ENCODE results near the gene DEGS2. TPM values are rescaled to one million over a fixed set of nuclear protein-coding genes. Genes with fewer than 3 reads are reported as not detected.

DEGS2 gene
- total RNA-seq, 4 donors from 2014 or later, result 0.16 to 0.94 (median 0.68) TPM

DNA sequence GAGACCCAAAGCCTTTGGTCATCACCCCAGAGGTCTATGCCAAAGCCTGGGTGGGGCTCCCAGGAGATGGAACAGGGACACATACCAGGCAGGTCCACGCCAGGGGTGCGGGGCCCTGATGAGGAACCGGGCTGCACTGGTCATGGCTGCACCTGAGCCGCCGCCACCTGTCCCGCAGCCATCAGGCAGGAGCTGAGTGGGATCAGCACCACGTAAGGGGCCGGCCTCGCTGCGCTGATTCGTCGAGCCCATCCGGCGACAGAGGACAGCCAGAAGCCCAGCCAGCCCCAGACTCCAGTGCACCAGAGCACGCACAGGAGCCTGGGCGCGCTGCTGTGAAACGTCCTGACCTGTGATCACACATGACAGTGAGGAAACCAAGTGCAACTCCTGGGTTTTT is 15.9 kb downstream of the DEGS2 start:
- H3K27ac ChIP-seq, result no peak overlapping the region
- no peaks in the 10 kb centered on the region for H3K9me3 ChIP-seq
- no peaks in the 10 kb centered on the region for H3K27me3 ChIP-seq
- H3K4me1 ChIP-seq, result peaks cover 0 to 43% (median 0%) of the 10 kb centered on the region in 3 donors
- no peak for ATAC-seq
- TF ChIP-seq, protein P1, sequence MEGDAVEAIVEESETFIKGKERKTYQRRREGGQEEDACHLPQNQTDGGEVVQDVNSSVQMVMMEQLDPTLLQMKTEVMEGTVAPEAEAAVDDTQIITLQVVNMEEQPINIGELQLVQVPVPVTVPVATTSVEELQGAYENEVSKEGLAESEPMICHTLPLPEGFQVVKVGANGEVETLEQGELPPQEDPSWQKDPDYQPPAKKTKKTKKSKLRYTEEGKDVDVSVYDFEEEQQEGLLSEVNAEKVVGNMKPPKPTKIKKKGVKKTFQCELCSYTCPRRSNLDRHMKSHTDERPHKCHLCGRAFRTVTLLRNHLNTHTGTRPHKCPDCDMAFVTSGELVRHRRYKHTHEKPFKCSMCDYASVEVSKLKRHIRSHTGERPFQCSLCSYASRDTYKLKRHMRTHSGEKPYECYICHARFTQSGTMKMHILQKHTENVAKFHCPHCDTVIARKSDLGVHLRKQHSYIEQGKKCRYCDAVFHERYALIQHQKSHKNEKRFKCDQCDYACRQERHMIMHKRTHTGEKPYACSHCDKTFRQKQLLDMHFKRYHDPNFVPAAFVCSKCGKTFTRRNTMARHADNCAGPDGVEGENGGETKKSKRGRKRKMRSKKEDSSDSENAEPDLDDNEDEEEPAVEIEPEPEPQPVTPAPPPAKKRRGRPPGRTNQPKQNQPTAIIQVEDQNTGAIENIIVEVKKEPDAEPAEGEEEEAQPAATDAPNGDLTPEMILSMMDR (IDR thresholded peaks at IDR 0.05), result no peak
- TF ChIP-seq EP300 (IDR thresholded peaks at IDR 0.05), result no peak
- TF ChIP-seq POLR2AphosphoS5 (IDR thresholded peaks at IDR 0.05), result no peak
- no peak for TF ChIP-seq POLR2A (IDR thresholded peaks at IDR 0.05)
- no CpG with 5 or more reads among the region's 18 CpGs for WGBS, 2 donors (ENCODE audit: low coverage in 1 of 2)
- H3K4me3 ChIP-seq, result no peak overlapping the region
- peaks cover 0 to 20% of the 10 kb centered on the region in 2 donors for H3K36me3 ChIP-seq

DNA sequence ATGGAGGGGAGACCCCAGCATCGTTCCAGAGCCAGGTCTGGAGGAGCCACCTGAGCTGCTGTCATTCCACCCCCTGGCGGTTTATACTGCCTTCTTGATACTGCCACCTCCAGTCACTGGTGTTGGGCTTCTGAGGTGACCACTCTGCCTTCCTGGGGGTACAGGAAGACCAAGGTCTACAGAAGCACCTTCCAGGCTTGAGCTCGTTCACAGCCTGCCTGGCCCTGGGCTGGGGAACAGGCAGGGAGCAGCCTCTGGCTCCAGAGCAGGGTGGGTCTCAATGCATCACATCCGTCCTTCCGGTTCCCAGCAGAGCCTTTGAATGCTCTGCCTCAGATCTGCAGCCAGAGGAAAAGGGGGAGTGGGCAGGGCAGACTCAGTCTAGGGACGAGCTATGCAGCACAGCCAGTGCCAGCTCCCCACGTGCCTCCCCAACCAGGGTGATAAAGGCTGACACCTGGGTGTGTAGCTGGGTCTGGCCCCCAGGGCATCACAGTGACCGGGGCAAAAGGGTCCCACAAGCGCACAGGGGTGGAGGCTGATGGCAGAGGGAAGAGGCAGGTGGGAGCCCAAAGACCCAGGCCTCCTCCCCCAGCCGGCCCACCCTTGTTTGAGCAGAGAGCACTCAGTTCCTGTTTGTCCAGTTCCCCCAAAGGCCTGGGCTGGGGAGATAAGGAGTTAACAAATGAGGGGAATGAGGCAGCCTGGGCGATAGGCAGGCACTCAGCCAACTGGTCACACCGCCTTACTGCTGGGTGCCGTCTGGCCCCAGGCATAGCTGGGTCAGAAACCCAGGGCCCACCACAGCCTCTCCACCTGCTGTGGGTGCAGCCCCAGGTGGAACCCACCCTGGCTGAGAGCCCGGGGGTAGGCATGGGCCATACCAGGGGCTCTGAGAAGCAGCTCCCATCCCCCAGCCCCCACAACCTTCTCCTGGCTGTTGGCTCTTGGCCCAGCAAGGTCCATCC is 17.1 kb downstream of the DEGS2 start:
- H3K4me3 ChIP-seq, result peak overlapping the region in 1 of 2 donors; percentile 4
- H3K4me1 ChIP-seq, result peaks cover 0 to 43% (median 0%) of the 10 kb centered on the region in 3 donors
- peak; percentile 73 for ATAC-seq
- no peak for TF ChIP-seq EP300 (IDR thresholded peaks at IDR 0.05)
- peak; percentile 40 for TF ChIP-seq POLR2AphosphoS5 (IDR thresholded peaks at IDR 0.05)
- peak overlapping the region in 3 of 4 donors; percentile 50 to 62 (median 55) for H3K27ac ChIP-seq
- H3K9me3 ChIP-seq, result no peaks in the 10 kb centered on the region
- 40% methylated on average over 3 of the region's 14 CpGs; no CpG with 5 or more reads in 1 of the 2 donors for WGBS, 2 donors (ENCODE audit: low coverage in 1 of 2)
- H3K27me3 ChIP-seq, result no peaks in the 10 kb centered on the region
- peaks cover 0 to 32% of the 10 kb centered on the region in 2 donors for H3K36me3 ChIP-seq

DNA sequence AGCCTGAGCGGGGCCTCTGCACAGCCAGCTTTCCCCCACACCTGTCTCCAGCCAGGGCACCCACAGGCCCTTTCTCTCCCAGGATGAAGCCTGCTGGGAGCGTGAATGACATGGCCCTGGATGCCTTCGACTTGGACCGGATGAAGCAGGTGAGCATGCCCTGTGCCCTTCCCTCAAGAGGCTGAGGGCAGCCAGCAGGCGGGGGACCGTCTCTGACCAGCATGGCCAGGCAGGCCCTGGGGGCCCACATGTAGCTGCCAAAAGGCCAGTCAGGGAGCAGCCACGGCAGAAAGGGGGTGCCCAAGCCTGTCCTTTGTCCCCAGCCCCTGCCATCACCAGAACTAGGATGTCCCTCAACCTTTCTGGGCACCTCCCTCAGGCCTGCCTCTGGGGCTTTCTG is 18.3 kb downstream of the DEGS2 start:
- Histone ChIP-seq H3K27ac (peak overlapping the region in 3 of 4 donors; percentile 49 to 62 (median 50)), H3K36me3 (peaks cover 0 to 44% of the 10 kb centered on the region in 2 donors), H3K27me3 (no peaks in the 10 kb centered on the region), H3K4me3 (peak overlapping the region in 1 of 2 donors; percentile 4), H3K9me3 (no peaks in the 10 kb centered on the region), H3K4me1 (peaks cover 0 to 43% (median 0%) of the 10 kb centered on the region in 3 donors)
- no peak for ATAC-seq
- TF ChIP-seq POLR2AphosphoS5 (IDR thresholded peaks at IDR 0.05), result no peak
- TF ChIP-seq, protein P1 (IDR thresholded peaks at IDR 0.05), result no peak
- no peak for TF ChIP-seq POLR2A (IDR thresholded peaks at IDR 0.05)
- no peak for TF ChIP-seq EP300 (IDR thresholded peaks at IDR 0.05)
- no CpG with 5 or more reads among the region's 7 CpGs for WGBS, 2 donors (ENCODE audit: low coverage in 1 of 2)

DNA sequence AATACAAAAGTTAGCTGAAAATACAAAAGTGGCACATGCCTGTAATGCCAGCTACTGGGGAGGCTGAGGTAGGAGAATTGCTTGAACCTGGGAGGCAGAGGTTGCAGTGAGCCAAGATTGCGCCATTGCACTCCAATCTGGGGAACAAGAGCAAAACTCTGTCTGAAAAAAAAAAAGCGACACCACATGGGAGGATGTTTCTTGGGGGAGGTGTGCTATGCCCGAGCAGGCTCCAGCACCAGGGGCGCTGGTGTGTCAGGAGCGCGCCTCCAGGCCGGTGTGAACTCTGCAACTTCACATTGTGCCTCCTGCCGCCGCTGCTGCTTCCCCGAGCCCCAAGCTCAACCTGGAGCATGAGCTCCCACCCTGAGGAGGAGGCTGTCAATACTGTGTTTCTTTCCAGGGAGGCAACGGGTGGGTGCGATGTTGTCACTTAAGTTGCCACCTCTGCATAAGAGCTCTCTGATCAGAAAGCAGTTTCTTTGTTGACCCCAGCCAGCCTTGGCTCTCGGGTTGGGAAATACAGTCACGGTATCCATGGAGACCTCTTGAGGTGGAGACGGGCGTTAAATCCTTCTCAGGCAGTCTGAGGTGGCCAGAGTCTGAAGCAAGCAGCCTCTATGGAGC is 18.9 kb downstream of the DEGS2 start:
- Histone ChIP-seq H3K4me3 (no peak overlapping the region), H3K4me1 (peaks cover 0 to 42% (median 0%) of the 10 kb centered on the region in 3 donors), H3K36me3 (peaks cover 0 to 50% of the 10 kb centered on the region in 2 donors), H3K27me3 (no peaks in the 10 kb centered on the region), H3K9me3 (no peaks in the 10 kb centered on the region), H3K27ac (peak overlapping the region in 3 of 4 donors; percentile 49 to 62 (median 50))
- TF ChIP-seq, protein P1 (IDR thresholded peaks at IDR 0.05), result peak in 1 of 4 experiments; percentile 22
- TF ChIP-seq POLR2AphosphoS5 (IDR thresholded peaks at IDR 0.05) (no peak), POLR2A (IDR thresholded peaks at IDR 0.05) (no peak), EP300 (IDR thresholded peaks at IDR 0.05) (no peak)
- ATAC-seq, result no peak
- 60 to 62% methylated on average over 4 to 9 of the region's 16 CpGs for WGBS, 2 donors (ENCODE audit: low coverage in 1 of 2)

DNA sequence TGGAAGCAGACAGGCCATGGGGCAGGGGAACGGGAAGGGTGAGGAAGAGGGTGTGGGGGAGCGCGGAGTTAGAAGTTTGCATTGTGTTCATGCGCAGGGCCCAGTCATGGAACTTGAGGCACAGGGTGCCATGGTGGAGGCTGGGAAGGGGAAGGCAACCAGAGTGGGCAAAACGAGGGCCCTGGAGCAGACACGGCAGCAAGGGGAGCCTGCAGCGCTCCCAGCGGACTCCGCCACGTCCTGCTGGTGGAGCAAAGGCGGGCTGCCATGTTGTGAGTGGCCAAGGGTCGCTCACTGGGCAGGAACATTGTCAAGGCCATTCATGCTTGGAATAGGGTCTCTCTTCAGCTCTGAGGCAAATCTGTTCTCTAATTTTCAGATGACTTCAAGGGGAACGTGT is 20.5 kb downstream of the DEGS2 start:
- H3K4me3 ChIP-seq, result no peak overlapping the region
- peaks cover 0 to 60% of the 10 kb centered on the region in 2 donors for H3K36me3 ChIP-seq
- no peaks in the 10 kb centered on the region for H3K27me3 ChIP-seq
- TF ChIP-seq POLR2AphosphoS5 (IDR thresholded peaks at IDR 0.05) (no peak), POLR2A (IDR thresholded peaks at IDR 0.05) (no peak), EP300 (IDR thresholded peaks at IDR 0.05) (no peak)
- TF ChIP-seq, protein P1 (IDR thresholded peaks at IDR 0.05), result no peak
- H3K9me3 ChIP-seq, result no peaks in the 10 kb centered on the region
- ATAC-seq, result no peak
- 89 to 94% methylated on average over 10 to 12 of the region's 13 CpGs for WGBS, 2 donors (ENCODE audit: low coverage in 1 of 2)
- H3K27ac ChIP-seq, result no peak overlapping the region
- H3K4me1 ChIP-seq, result peaks cover 0 to 31% (median 0%) of the 10 kb centered on the region in 3 donors

Data from gastroesophageal sphincter (tissue), 4 donors.